PFSK-1 (cell line): ENCODE measurements around the gene LGR4.

Experiments
- POLR2AphosphoS5 ChIP-seq: IDR thresholded peaks from 2 replicates; pipeline ENCODE4 v1.6.1; 2012; ENCODE audit warnings: low read depth, mild to moderate bottlenecking, control low read depth, low read length, moderate library complexity
- SIN3A ChIP-seq: IDR thresholded peaks from 2 replicates; pipeline ENCODE4 v1.6.1; 2012; ENCODE audit warnings: mild to moderate bottlenecking, low read length, moderate library complexity, borderline replicate concordance; ENCODE audit not compliant: insufficient read depth

DNA sequence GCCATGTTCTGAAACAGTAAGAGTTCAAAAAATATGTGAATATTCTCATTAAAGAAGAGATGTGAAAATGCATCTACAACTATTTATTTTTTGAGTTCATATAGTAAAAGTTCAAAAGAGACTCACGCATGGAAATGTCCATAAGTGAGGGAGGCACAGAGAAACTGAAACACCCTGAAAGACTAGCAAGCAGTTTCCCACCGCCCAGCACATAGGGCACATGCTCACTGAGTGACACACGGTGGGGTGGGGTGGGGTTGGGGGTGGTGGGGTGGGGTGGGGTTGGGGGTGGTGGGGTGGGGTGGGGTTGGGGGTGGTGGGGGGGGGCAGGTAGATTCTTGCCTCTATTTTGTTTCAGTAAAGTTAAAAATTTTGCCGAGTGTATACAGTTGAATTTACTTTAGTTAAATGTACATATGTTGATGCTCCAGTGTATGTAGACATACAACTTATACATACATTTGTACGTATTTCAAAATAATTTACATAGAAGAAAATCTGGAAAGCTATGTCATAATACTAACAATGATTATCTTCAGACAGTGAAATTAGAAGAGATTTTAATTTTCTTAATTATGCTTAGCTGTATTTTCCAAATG, 115.9 kb downstream of the LGR4 start:
- TF ChIP-seq POLR2AphosphoS5 = no peak
- no peak for TF ChIP-seq SIN3A
